22Rv1 (cell line): ENCODE data around the gene SEMA3E.
A peak's percentile ranks its signal among the peaks of the same experiment; 100 is the strongest.
"Not testable (repeated sequence)": the region's sequence is repeated elsewhere in the genome, so short reads cannot be mapped to it uniquely, and the experiment has no call there.

Experiments
- H3K27ac ChIP-seq: fragments of 450-650 bp; 2 replicates; pipeline ENCODE4 v1.5.1; 2017
- CTCF ChIP-seq: fragments of 450-650 bp; IDR thresholded peaks from 2 replicates; pipeline ENCODE4 v1.5.1; 2017; ENCODE audit warnings: mild to moderate bottlenecking
- ZFX ChIP-seq: fragments of 450-650 bp; IDR thresholded peaks from 2 replicates; pipeline ENCODE4 v1.6.1; 2017; ENCODE audit warnings: antibody characterized with exemption, borderline replicate concordance

SEMA3E gene

GRCh38 chr7:83562289-83562688 lies 86.7 kb downstream of the SEMA3E start:
- no peak for TF ChIP-seq ZFX
- TF ChIP-seq CTCF, result no peak

GRCh38 chr7:83559887-83560286 lies 89.1 kb downstream of the SEMA3E start:
- TF ChIP-seq ZFX, result no peak
- TF ChIP-seq CTCF, result no peak
- H3K27ac ChIP-seq, result no peak overlapping the region

More at GRCh38 chr7:83562289-83562688, 86.7 kb downstream of the SEMA3E start:
- no peak overlapping the region for H3K27ac ChIP-seq

- not testable (repeated sequence) for H3K27ac ChIP-seq
Measured at GRCh38 chr7:83552556-83552955, 96.4 kb downstream of the SEMA3E start.

GRCh38 chr7:83550100-83550499 lies 98.8 kb downstream of the SEMA3E start:
- TF ChIP-seq ZFX, result no peak
- no peak for TF ChIP-seq CTCF
- H3K27ac ChIP-seq, result no peak overlapping the region

GRCh38 chr7:83548250-83548649 lies 100.7 kb downstream of the SEMA3E start:
- TF ChIP-seq CTCF, result no peak
- no peak for TF ChIP-seq ZFX

GRCh38 chr7:83547526-83547925 lies 101.4 kb downstream of the SEMA3E start:
- peak overlapping the region; percentile 48 for H3K27ac ChIP-seq
- TF ChIP-seq ZFX, result no peak
- no peak for TF ChIP-seq CTCF

More at GRCh38 chr7:83548250-83548649, 100.7 kb downstream of the SEMA3E start:
- H3K27ac ChIP-seq, result peak overlapping the region; percentile 48; the same call in 1 of the 2 replicates

GRCh38 chr7:83546586-83546985 lies 102.4 kb downstream of the SEMA3E start:
- TF ChIP-seq ZFX, result no peak
- TF ChIP-seq CTCF, result no peak
- no peak overlapping the region for H3K27ac ChIP-seq
